BE2C (cell line): ENCODE measurements around the gene IL1B.

Source experiments
- DNase-seq: peaks from one replicate; pipeline ENCODE4 v3.0.0-alpha.2; 2020
- H3K27me3 ChIP-seq: fragments of 250-450 bp; sonication (Bioruptor Pico); 2 replicates; pipeline ENCODE4 v1.5.1; 2020; ENCODE audit warnings: mild to moderate bottlenecking
- H3K36me3 ChIP-seq: fragments of 250-450 bp; sonication (Bioruptor Pico); 2 replicates; pipeline ENCODE4 v1.5.1; 2020; ENCODE audit warnings: mild to moderate bottlenecking
- H3K4me1 ChIP-seq: fragments of 250-450 bp; sonication (Bioruptor Pico); 2 replicates; pipeline ENCODE4 v1.5.1; 2020
- H3K4me3 ChIP-seq: 2 replicates; pipeline ENCODE4 v1.5.1; 2011; ENCODE audit warnings: low read depth, low read length
- H3K9me3 ChIP-seq: fragments of 250-450 bp; sonication (Bioruptor Pico); 2 replicates; pipeline ENCODE4 v1.5.1; 2020
- TF ChIP-seq, protein P1 (sequence below): IDR thresholded peaks from 2 replicates; pipeline ENCODE4 v1.5.1; 2012; ENCODE audit warnings: mild to moderate bottlenecking, low read depth, low read length

Gene IL1B

GRCh38 chr2:112812318-112813267 is 24.0 kb downstream of the IL1B start:
- Histone ChIP-seq H3K4me3 (no peak overlapping the region), H3K9me3 (no peaks in the 10 kb centered on the region), H3K27me3 (no peaks in the 10 kb centered on the region), H3K4me1 (no peaks in the 10 kb centered on the region), H3K36me3 (no peaks in the 10 kb centered on the region)
- no peak for DNase-seq
- TF ChIP-seq, protein P1, sequence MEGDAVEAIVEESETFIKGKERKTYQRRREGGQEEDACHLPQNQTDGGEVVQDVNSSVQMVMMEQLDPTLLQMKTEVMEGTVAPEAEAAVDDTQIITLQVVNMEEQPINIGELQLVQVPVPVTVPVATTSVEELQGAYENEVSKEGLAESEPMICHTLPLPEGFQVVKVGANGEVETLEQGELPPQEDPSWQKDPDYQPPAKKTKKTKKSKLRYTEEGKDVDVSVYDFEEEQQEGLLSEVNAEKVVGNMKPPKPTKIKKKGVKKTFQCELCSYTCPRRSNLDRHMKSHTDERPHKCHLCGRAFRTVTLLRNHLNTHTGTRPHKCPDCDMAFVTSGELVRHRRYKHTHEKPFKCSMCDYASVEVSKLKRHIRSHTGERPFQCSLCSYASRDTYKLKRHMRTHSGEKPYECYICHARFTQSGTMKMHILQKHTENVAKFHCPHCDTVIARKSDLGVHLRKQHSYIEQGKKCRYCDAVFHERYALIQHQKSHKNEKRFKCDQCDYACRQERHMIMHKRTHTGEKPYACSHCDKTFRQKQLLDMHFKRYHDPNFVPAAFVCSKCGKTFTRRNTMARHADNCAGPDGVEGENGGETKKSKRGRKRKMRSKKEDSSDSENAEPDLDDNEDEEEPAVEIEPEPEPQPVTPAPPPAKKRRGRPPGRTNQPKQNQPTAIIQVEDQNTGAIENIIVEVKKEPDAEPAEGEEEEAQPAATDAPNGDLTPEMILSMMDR = no peak

- no peak for DNase-seq
These were observed 24.7 kb downstream of the IL1B start for GRCh38 chr2:112811841-112812306.

GRCh38 chr2:112811276-112811831 is 25.2 kb downstream of the IL1B start:
- H3K9me3 ChIP-seq = no peaks in the 10 kb centered on the region
- H3K27me3 ChIP-seq = no peaks in the 10 kb centered on the region
- no peak for DNase-seq
- no peak overlapping the region for H3K4me3 ChIP-seq
- TF ChIP-seq, protein P1 = no peak
- no peaks in the 10 kb centered on the region for H3K36me3 ChIP-seq
- no peaks in the 10 kb centered on the region for H3K4me1 ChIP-seq

More at GRCh38 chr2:112811841-112812306, 24.7 kb downstream of the IL1B start:
- no peaks in the 10 kb centered on the region for H3K9me3 ChIP-seq
- H3K4me3 ChIP-seq = no peak overlapping the region
- H3K27me3 ChIP-seq = no peaks in the 10 kb centered on the region
- TF ChIP-seq, protein P1 = no peak
- no peaks in the 10 kb centered on the region for H3K36me3 ChIP-seq
- no peaks in the 10 kb centered on the region for H3K4me1 ChIP-seq

GRCh38 chr2:112809112-112809511 is 27.5 kb downstream of the IL1B start:
- no peak for DNase-seq
- TF ChIP-seq, protein P1 = no peak
- H3K4me1 ChIP-seq = no peaks in the 10 kb centered on the region

DNA sequence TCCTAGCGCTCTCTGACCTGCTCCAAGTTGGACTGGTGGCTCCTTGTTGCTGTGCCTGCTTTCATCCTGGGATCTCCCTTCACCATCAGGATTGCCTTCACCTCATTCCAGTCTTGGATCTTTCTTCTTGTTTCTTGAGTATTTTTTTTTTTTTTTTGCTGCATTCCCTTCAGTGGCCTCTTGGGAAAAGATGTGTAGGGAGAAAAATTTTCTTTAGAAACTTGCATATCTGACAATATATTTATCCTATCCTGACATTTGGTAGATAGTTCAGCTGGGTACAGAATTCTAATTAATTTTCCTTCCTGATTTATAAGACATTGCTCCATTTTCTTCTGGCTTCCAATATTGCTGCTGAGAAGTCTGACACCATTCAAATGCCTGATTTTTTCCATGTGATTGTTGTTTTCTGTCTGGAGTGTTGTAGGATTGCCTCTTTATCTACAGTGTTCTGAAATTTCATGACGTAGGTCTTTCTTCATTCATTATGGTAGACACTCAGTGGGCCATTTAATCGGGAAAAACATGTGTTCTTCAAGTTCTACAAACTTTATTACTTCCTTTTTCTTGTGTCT is 29.3 kb downstream of the IL1B start:
- no peaks in the 10 kb centered on the region for H3K4me1 ChIP-seq
- no peaks in the 10 kb centered on the region for H3K9me3 ChIP-seq
- no peaks in the 10 kb centered on the region for H3K27me3 ChIP-seq
- TF ChIP-seq, protein P1 = no peak
- no peaks in the 10 kb centered on the region for H3K36me3 ChIP-seq
- H3K4me3 ChIP-seq = no peak overlapping the region
- DNase-seq = no peak

More at GRCh38 chr2:112809112-112809511, 27.5 kb downstream of the IL1B start:
- Histone ChIP-seq H3K27me3 (no peaks in the 10 kb centered on the region), H3K36me3 (no peaks in the 10 kb centered on the region), H3K4me3 (no peak overlapping the region), H3K9me3 (no peaks in the 10 kb centered on the region)
